GM18861 (cell line): ENCODE measurements around the gene EFCAB5.

Experiments used
- ATAC-seq: cut with Tn5 transposase; IDR thresholded peaks from one replicate; pipeline ENCODE4 v1.9.1; 2021; ENCODE audit not compliant: unreplicated experiment

The EFCAB5 gene

DNA sequence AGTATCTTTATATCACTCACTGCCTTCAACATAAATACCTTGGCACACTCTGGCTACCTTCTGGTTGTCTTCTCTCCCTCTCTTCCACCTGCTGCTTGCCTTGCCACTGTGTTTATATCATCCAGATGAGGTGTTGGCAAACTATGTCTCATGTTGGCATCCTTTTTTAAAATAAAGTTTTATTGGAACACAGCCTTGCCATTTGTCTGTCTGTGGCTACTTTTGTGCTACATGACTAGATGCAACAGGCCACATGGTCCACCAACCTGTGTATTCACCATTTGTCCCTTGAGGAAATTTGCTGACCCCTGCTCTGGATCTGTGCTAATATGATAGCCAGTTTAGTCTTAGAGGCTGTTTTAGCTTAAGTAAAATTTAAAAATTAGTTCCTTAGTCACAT, 212.0 kb downstream of the EFCAB5 start:
- no peak for ATAC-seq

DNA sequence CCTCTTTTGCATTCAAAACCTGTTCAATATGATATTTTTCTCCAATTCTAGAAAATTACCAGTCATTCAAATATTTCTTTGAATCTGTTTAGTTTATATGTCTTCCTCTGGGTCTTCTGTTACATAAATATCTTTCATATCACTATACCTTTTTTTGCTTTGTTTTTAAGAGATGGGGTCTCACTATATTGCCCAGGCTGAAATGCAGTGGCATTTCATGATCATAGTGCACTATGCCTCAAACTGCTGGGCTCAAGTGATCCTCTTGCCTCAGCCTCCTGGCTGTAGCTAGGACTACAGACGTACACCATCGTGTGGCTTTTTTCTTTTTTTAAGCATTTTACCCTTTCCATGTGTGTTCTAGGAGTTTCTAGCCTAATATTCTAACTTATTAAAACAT, 214.0 kb downstream of the EFCAB5 start:
- ATAC-seq = no peak
